ENCODE data around the gene GPRIN2. TPM values are rescaled to one million over a fixed set of nuclear protein-coding genes. Genes with fewer than 3 reads are reported as not detected.

GPRIN2 gene
- polyA plus RNA-seq, 1 of the 3 experiments (the other 2 are of a cell fraction) = 0.03 TPM

- Histone ChIP-seq H3K27ac (ENCODE audit: low read depth in 2 of 2, low read length in 1 of 2) (no peak overlapping the region), H3K4me1 (ENCODE audit: control insufficient read depth in 1 of 2, insufficient read depth in 2 of 2, low read depth in 1 of 2, low read length in 1 of 2) (peaks cover 0 to 3% of the 10 kb centered on the region in 2 experiments; a peak in 1 of 4 replicates), H3K36me3 (replicated peaks in 1 of 2; ENCODE audit: control insufficient read depth in 1 of 2, insufficient read depth in 2 of 2, low read length in 1 of 2) (no peaks in the 10 kb centered on the region), H3K4me2 (no peak overlapping the region), H4K20me1 (ENCODE audit: insufficient read depth) (no peaks in the 10 kb centered on the region), H3K79me2 (ENCODE audit: insufficient read depth) (no peaks in the 10 kb centered on the region), H3K4me3 (ENCODE audit: low read depth in 2 of 2, low read length in 1 of 2) (no peak overlapping the region), H3K9me3 (no peaks in the 10 kb centered on the region), H3F3A (replicated peaks; ENCODE audit: insufficient read depth) (no peaks in the 10 kb centered on the region), H3K9me2 (no peaks in the 10 kb centered on the region), H3K27me3 (ENCODE audit: insufficient read depth) (peaks cover 28% of the 10 kb centered on the region), H3K9ac (no peak overlapping the region), H2AFZ (ENCODE audit: low read depth) (no peak overlapping the region)
- WGBS (ENCODE audit: low lambda C conversion rate) = 87% methylated on average over 4 of the region's 4 CpGs
- CTCF ChIA-PET = interaction anchor here (0.5 to 1.1 kb wide), 4 partner anchors 10 to 326 kb away, joined by 3 to 4 read pairs (median 3); no protein-coding TSS in a partner anchor
- TF ChIP-seq ELF1 (IDR thresholded peaks at IDR 0.05) = no peak
- TF ChIP-seq FOSL2 (IDR thresholded peaks at IDR 0.05; ENCODE audit: borderline replicate concordance, low read depth) = no peak
- TF ChIP-seq GABPA (IDR thresholded peaks at IDR 0.05; ENCODE audit: low read depth) = no peak
- no peak for TF ChIP-seq MAX (IDR thresholded peaks at IDR 0.05; ENCODE audit: low read depth)
- no peak for TF ChIP-seq CHD2 (IDR thresholded peaks at IDR 0.05; ENCODE audit: low read length, partially characterized antibody)
- no peak for TF ChIP-seq POLR2AphosphoS5 (IDR thresholded peaks at IDR 0.05; ENCODE audit: low read depth, low read length)
- no peak for TF ChIP-seq SIN3A (IDR thresholded peaks at IDR 0.05; ENCODE audit: borderline replicate concordance, low read depth, low read length)
- TF ChIP-seq RCOR1 (IDR thresholded peaks at IDR 0.05; ENCODE audit: low read length) = no peak
- TF ChIP-seq YY1 (IDR thresholded peaks at IDR 0.05; ENCODE audit: low read depth) = no peak
- TF ChIP-seq, protein P1, sequence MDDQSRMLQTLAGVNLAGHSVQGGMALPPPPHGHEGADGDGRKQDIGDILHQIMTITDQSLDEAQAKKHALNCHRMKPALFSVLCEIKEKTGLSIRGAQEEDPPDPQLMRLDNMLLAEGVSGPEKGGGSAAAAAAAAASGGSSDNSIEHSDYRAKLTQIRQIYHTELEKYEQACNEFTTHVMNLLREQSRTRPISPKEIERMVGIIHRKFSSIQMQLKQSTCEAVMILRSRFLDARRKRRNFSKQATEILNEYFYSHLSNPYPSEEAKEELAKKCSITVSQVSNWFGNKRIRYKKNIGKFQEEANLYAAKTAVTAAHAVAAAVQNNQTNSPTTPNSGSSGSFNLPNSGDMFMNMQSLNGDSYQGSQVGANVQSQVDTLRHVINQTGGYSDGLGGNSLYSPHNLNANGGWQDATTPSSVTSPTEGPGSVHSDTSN (IDR thresholded peaks at IDR 0.05) = no peak
- TF ChIP-seq GATA2 (CRISPR knock-in tag; IDR thresholded peaks at IDR 0.05) = no peak
- TF ChIP-seq NFIC (IDR thresholded peaks at IDR 0.05; ENCODE audit: borderline replicate concordance) = no peak
- no peak for TF ChIP-seq USF2 (IDR thresholded peaks at IDR 0.05; ENCODE audit: borderline replicate concordance, low read depth, low read length)
- no peak for DNase-seq
- POLR2A ChIA-PET = no interaction called here
These were observed 1.1 kb downstream of the GPRIN2 start for GRCh38 chr10:46555366-46555712.

- Histone ChIP-seq H3K9me2 (no peaks in the 10 kb centered on the region), H3K9ac (no peak overlapping the region), H3K27ac (ENCODE audit: low read depth in 2 of 2, low read length in 1 of 2) (no peak overlapping the region), H3F3A (replicated peaks; ENCODE audit: insufficient read depth) (no peaks in the 10 kb centered on the region), H3K4me2 (no peak overlapping the region), H4K20me1 (ENCODE audit: insufficient read depth) (no peaks in the 10 kb centered on the region), H3K4me1 (ENCODE audit: control insufficient read depth in 1 of 2, insufficient read depth in 2 of 2, low read depth in 1 of 2, low read length in 1 of 2) (peaks cover 0 to 3% of the 10 kb centered on the region in 2 experiments; a peak in 1 of 4 replicates), H3K79me2 (ENCODE audit: insufficient read depth) (no peaks in the 10 kb centered on the region), H2AFZ (ENCODE audit: low read depth) (no peak overlapping the region), H3K4me3 (ENCODE audit: low read depth in 2 of 2, low read length in 1 of 2) (no peak overlapping the region), H3K27me3 (ENCODE audit: insufficient read depth) (peaks cover 19% of the 10 kb centered on the region; the same call in 1 of the 2 replicates), H3K9me3 (no peaks in the 10 kb centered on the region), H3K36me3 (replicated peaks in 1 of 2; ENCODE audit: control insufficient read depth in 1 of 2, insufficient read depth in 2 of 2, low read length in 1 of 2) (no peaks in the 10 kb centered on the region)
- no peak for DNase-seq
- POLR2A ChIA-PET = no interaction called here
- no peak for TF ChIP-seq USF1 (IDR thresholded peaks at IDR 0.05; ENCODE audit: borderline replicate concordance, low read depth)
- no peak for TF ChIP-seq JUND (IDR thresholded peaks at IDR 0.05)
- TF ChIP-seq MEF2A (IDR thresholded peaks at IDR 0.05; ENCODE audit: borderline replicate concordance, low read depth) = no peak
- no peak for TF ChIP-seq EZH2phosphoT487 (IDR thresholded peaks at IDR 0.05; ENCODE audit: borderline replicate concordance, low read depth)
- TF ChIP-seq, protein P1 (IDR thresholded peaks at IDR 0.05) = no peak
- no peak for TF ChIP-seq FOSL2 (IDR thresholded peaks at IDR 0.05; ENCODE audit: borderline replicate concordance, low read depth)
- no peak for TF ChIP-seq RFX5 (IDR thresholded peaks at IDR 0.05; ENCODE audit: low read length)
- TF ChIP-seq ELF1 (IDR thresholded peaks at IDR 0.05) = no peak
- TF ChIP-seq FOXM1 (IDR thresholded peaks at IDR 0.05; ENCODE audit: low read depth) = no peak
- TF ChIP-seq SIN3A (IDR thresholded peaks at IDR 0.05; ENCODE audit: borderline replicate concordance, low read depth, low read length) = no peak
- no peak for TF ChIP-seq FOXJ3 (CRISPR knock-in tag; IDR thresholded peaks at IDR 0.05)
- 77% methylated on average over 7 of the region's 7 CpGs for WGBS (ENCODE audit: low lambda C conversion rate)
- CTCF ChIA-PET = interaction anchor here (1.5 to 1.6 kb wide), 2 partner anchors 14 to 325 kb away, joined by 3 to 5 read pairs; no protein-coding TSS in a partner anchor
These were observed 2.2 kb downstream of the GPRIN2 start for GRCh38 chr10:46554166-46554781.

All from SK-N-SH (cell line).